MM.1S (cell line): ENCODE data around the gene ENDOV.

Experiments used
- DNase-seq: peaks from one replicate; pipeline ENCODE4 v3.0.0-alpha.2; 2015
- H2AFZ ChIP-seq: fragments of 300-600 bp; sonication (generic); 2 replicates; pipeline ENCODE4 v1.6.0; 2016; ENCODE audit warnings: antibody characterized with exemption, low read length
- H3F3A ChIP-seq: fragments of 300-600 bp; sonication (generic); 2 replicates; pipeline ENCODE4 v1.6.1; 2016; ENCODE audit warnings: mild to moderate bottlenecking, antibody characterized with exemption, low read length, moderate library complexity, mixed read lengths; ENCODE audit not compliant: insufficient read depth
- H3K27ac ChIP-seq: fragments of 300-600 bp; sonication (generic); 2 replicates; pipeline ENCODE4 v1.5.1; 2016; ENCODE audit warnings: mild to moderate bottlenecking, low read length
- H3K27me3 ChIP-seq: fragments of 300-600 bp; sonication (generic); replicated peaks from 2 replicates; pipeline ENCODE4 v1.6.0; 2016; ENCODE audit warnings: low read length; ENCODE audit not compliant: insufficient read depth
- H3K36me3 ChIP-seq: fragments of 300-600 bp; sonication (generic); replicated peaks from 2 replicates; pipeline ENCODE4 v1.6.1; 2016; ENCODE audit warnings: mild to moderate bottlenecking, low read length, mixed read lengths; ENCODE audit not compliant: insufficient read depth
- H3K4me1 ChIP-seq: fragments of 300-600 bp; sonication (generic); 2 replicates; pipeline ENCODE4 v1.6.1; 2016; ENCODE audit warnings: low read length, mixed read lengths
- H3K4me2 ChIP-seq: fragments of 300-600 bp; sonication (generic); 2 replicates; pipeline ENCODE4 v1.6.0; 2016; ENCODE audit warnings: low read depth, low read length
- H3K4me3 ChIP-seq: fragments of 300-600 bp; sonication (generic); 2 replicates; pipeline ENCODE4 v1.5.1; 2016; ENCODE audit warnings: low read length, mixed read lengths
- H3K79me2 ChIP-seq: fragments of 300-600 bp; sonication (generic); 2 replicates; pipeline ENCODE4 v1.6.1; 2016; ENCODE audit warnings: mixed run types, low read length, mixed read lengths
- H3K9ac ChIP-seq: fragments of 300-600 bp; sonication (generic); 2 replicates; pipeline ENCODE4 v1.6.1; 2016; ENCODE audit warnings: low read length, mixed read lengths
- H3K9me2 ChIP-seq: fragments of 300-600 bp; sonication (generic); replicated peaks from 2 replicates; pipeline ENCODE4 v1.6.1; 2016; ENCODE audit warnings: mild to moderate bottlenecking, low read length, mixed read lengths; ENCODE audit not compliant: insufficient read depth
- H3K9me3 ChIP-seq: fragments of 300-600 bp; sonication (generic); replicated peaks from 2 replicates; pipeline ENCODE4 v1.6.1; 2016; ENCODE audit warnings: mild to moderate bottlenecking, low read length, mixed read lengths; ENCODE audit not compliant: insufficient read depth
- H4K20me1 ChIP-seq: fragments of 300-600 bp; sonication (generic); 2 replicates; pipeline ENCODE4 v1.6.1; 2016; ENCODE audit warnings: mild to moderate bottlenecking, low read length, moderate library complexity, mixed read lengths; ENCODE audit not compliant: insufficient read depth
- CTCF ChIP-seq: fragments of 300-600 bp; sonication (generic); IDR thresholded peaks from 2 replicates; pipeline ENCODE4 v1.5.1; 2016; ENCODE audit warnings: antibody characterized with exemption, low read length, mixed read lengths
- EZH2 ChIP-seq: fragments of 300-600 bp; sonication (generic); optimal IDR thresholded peaks from 2 replicates; pipeline ENCODE3; 2017; ENCODE audit warnings: low read depth, mild to moderate bottlenecking, antibody characterized with exemption, low read length, mixed read lengths
- EZH2phosphoT487 ChIP-seq: fragments of 300-600 bp; sonication (generic); IDR thresholded peaks from 2 replicates; pipeline ENCODE4 v1.6.1; 2018; ENCODE audit warnings: antibody characterized with exemption, low read length

Gene ENDOV

GRCh38 chr17:80444644-80444979, 29.6 kb downstream of the ENDOV start:
- no peaks in the 10 kb centered on the region for H3F3A ChIP-seq
- H3K9ac ChIP-seq, result no peak overlapping the region
- H3K9me3 ChIP-seq, result no peaks in the 10 kb centered on the region
- no peak overlapping the region for H3K4me2 ChIP-seq
- H3K36me3 ChIP-seq, result no peaks in the 10 kb centered on the region
- no peak for TF ChIP-seq EZH2phosphoT487
- no peak for TF ChIP-seq EZH2
- no peak for TF ChIP-seq CTCF
- peaks cover 87% of the 10 kb centered on the region for H3K27me3 ChIP-seq
- no peaks in the 10 kb centered on the region for H3K4me1 ChIP-seq
- no peaks in the 10 kb centered on the region for H3K79me2 ChIP-seq
- no peak overlapping the region for H3K4me3 ChIP-seq
- H2AFZ ChIP-seq, result no peak overlapping the region
- DNase-seq, result no peak
- no peak overlapping the region for H3K27ac ChIP-seq
- no peaks in the 10 kb centered on the region for H3K9me2 ChIP-seq
- H4K20me1 ChIP-seq, result no peaks in the 10 kb centered on the region

- no peak for TF ChIP-seq EZH2
- TF ChIP-seq EZH2phosphoT487, result no peak
- no peak for TF ChIP-seq CTCF
- no peak overlapping the region for H3K4me2 ChIP-seq
- H3K27ac ChIP-seq, result no peak overlapping the region
- H3F3A ChIP-seq, result no peaks in the 10 kb centered on the region
- H3K4me3 ChIP-seq, result no peak overlapping the region
- no peaks in the 10 kb centered on the region for H3K4me1 ChIP-seq
- no peak for DNase-seq
- H3K9me3 ChIP-seq, result no peaks in the 10 kb centered on the region
- H3K79me2 ChIP-seq, result no peaks in the 10 kb centered on the region
- H4K20me1 ChIP-seq, result no peaks in the 10 kb centered on the region
- H3K9ac ChIP-seq, result no peak overlapping the region
- no peaks in the 10 kb centered on the region for H3K9me2 ChIP-seq
- H3K36me3 ChIP-seq, result no peaks in the 10 kb centered on the region
- peaks cover 87% of the 10 kb centered on the region for H3K27me3 ChIP-seq
- no peak overlapping the region for H2AFZ ChIP-seq
Observed at GRCh38 chr17:80445007-80445725, 30.2 kb downstream of the ENDOV start.

- H3K4me3 ChIP-seq, result no peak overlapping the region
- H3K27me3 ChIP-seq, result peaks cover 87% of the 10 kb centered on the region
- TF ChIP-seq EZH2phosphoT487 (no peak), CTCF (no peak), EZH2 (no peak)
- H4K20me1 ChIP-seq, result no peaks in the 10 kb centered on the region
- H3K79me2 ChIP-seq, result no peaks in the 10 kb centered on the region
- DNase-seq, result no peak
- H3K36me3 ChIP-seq, result no peaks in the 10 kb centered on the region
- no peak overlapping the region for H3K9ac ChIP-seq
- H3K4me2 ChIP-seq, result no peak overlapping the region
- no peak overlapping the region for H3K27ac ChIP-seq
- H3K9me3 ChIP-seq, result no peaks in the 10 kb centered on the region
- no peaks in the 10 kb centered on the region for H3K9me2 ChIP-seq
- no peaks in the 10 kb centered on the region for H3F3A ChIP-seq
- no peak overlapping the region for H2AFZ ChIP-seq
- no peaks in the 10 kb centered on the region for H3K4me1 ChIP-seq
Observed at GRCh38 chr17:80445726-80446110, 30.8 kb downstream of the ENDOV start.
